ENCODE data around the gene A4GALT.
"Not testable (repeated sequence)": the region's sequence is repeated elsewhere in the genome, so short reads cannot be mapped to it uniquely, and the experiment has no call there.

The A4GALT gene

DNA sequence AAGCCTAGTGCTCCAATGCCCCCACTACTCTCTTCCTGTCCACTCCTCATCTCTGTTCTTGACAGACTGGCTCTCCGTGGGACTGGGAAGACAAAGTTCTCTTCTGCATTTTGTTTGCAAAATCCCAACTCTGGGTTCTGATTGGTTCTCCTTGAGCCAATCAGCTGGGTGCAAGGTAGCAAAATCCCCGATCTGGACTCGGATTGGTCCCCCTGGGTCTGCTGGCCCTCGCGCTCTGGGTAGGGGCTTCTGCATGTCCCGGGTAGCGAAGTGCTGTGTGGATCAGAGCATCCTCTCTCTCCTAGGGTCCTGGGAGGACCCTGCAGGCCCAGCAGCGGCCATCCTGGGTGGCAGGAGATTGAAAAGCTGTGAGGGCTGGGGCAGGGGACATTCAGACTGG is 22.3 kb upstream of the A4GALT start:
- no peak for DNase-seq (ENCODE audit: low read depth in 4 of 4, low spot score in 1 of 4)

GRCh38 chr22:42740320-42740719 is 19.6 kb upstream of the A4GALT start:
- DNase-seq (ENCODE audit: low read depth in 4 of 4, low spot score in 1 of 4) = not testable (repeated sequence)

GRCh38 chr22:42734406-42734805 is 13.7 kb upstream of the A4GALT start:
- DNase-seq (ENCODE audit: low read depth in 4 of 4, low spot score in 1 of 4) = no peak

DNA sequence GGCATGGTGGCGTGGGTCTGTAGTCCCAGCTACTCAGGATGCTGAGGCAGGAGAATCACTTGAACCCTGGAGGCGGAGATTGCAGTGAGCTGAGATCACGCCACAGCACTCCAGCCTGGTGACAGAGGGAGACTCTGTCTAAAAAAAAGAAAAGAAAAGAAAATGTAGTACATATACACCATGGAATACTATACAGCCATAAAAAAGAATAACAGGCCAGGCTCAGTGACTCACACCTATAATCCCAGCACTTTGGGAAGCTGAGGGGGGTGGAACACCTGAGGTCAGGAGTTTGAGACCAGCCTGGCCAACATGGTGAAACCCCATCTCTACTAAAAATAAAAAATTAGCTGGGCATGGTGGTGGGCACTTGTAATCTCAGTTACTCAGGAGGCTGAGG is 12.7 kb upstream of the A4GALT start:
- DNase-seq (ENCODE audit: low read depth in 4 of 4, low spot score in 1 of 4) = not testable (repeated sequence)

DNA sequence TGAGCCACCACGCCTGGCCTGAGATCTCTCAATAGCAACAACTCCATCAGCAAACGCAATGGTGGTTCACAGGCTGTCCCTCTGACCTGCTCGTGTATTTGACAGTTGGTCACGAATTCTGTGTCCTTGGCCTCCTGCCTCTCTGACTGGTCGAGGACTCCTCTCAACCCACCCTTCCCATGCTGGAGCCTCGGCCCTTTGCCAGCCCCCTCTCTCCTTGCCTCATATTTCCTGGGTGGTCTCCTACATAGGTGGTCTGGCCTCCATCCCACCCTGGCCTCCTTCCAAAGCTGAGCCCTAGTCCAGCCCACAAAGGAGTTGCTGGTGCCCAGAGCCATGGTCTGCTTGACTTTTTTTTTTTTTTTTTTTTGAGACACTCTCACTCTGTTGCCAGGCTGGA is 11.4 kb upstream of the A4GALT start:
- DNase-seq (ENCODE audit: low read depth in 4 of 4, low spot score in 1 of 4) = no peak

DNA sequence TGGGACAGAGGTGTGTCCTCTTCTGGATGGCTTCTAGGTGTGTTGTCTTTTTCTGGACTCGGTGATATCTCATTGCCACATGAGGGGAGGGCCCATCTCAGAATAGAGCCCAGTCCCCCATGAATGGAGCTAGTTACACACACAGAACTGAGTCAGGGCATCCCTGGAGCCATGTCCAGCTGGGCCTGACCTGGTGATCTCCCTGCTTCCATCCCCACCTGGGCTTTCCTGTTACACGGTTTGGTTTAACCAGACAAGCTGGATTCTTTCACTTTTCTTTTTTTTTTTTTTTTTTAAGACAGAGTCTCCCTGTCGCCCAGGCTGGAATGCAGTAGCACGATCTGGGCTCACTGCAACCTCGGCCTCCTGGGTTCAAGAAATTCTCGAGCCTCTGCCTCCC is 6.1 kb upstream of the A4GALT start:
- no peak for DNase-seq (ENCODE audit: low read depth in 4 of 4, low spot score in 1 of 4)

DNA sequence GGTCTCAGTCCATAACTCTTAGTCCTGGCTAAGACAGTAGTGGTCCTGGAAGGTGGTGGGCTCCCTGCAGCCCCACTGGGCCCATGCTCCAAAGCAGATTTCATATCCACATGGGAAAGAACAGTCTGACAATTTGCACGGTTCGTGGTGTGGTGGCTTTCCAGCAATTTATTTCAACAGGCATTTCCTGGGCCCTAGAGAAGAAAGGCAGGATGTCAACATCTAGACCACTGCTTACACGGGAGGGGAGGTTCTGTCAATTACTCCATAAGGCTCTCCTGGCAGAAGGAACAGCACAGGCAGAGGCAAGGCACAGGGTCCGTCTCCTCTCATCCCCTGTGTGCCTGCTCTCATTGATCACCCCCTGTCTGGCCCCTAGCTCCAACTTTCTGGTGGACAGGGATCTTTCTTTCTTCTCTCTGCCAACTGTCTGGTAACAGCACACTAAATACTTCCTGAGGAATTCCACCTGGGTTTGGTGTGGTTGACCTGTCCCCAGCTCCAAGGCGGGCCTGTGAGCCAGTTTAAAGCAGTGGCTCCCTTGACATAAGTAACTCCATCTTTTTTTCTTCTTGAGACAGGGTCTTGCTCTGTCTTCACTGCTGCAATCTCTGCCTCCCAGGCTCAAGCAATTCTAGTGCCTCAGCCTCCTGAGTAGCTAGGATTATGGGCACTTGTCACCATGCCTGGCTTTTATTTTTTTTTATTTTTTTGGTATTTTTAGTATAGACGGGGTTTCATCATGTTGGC is 5.1 kb upstream of the A4GALT start:
- DNase-seq (ENCODE audit: low read depth in 4 of 4, low spot score in 1 of 4) = no peak

GRCh38 chr22:42724062-42724461 is 3.4 kb upstream of the A4GALT start:
- DNase-seq (ENCODE audit: low read depth in 4 of 4, low spot score in 1 of 4) = no peak

DNA sequence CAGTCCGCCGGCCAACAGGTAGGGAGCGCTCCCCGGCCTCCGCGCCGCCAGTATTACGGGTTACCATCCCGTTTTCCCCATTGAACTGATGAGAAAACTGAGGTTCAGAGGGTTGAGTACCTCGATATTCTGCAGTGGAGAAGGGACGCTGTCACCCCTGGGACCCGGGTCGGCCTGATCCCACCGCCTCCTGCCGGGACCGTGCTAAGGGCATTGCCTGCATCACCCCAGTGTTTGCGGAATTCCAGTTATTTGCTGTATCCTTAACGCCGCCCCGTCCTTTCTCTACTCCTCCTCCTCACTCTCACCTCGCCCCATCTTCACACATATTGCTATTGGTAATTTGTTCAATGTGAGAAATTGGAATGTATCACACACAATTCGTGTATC is 370 bp upstream of the A4GALT start:
- DNase-seq (ENCODE audit: low read depth in 4 of 4, low spot score in 1 of 4) = no peak

DNA sequence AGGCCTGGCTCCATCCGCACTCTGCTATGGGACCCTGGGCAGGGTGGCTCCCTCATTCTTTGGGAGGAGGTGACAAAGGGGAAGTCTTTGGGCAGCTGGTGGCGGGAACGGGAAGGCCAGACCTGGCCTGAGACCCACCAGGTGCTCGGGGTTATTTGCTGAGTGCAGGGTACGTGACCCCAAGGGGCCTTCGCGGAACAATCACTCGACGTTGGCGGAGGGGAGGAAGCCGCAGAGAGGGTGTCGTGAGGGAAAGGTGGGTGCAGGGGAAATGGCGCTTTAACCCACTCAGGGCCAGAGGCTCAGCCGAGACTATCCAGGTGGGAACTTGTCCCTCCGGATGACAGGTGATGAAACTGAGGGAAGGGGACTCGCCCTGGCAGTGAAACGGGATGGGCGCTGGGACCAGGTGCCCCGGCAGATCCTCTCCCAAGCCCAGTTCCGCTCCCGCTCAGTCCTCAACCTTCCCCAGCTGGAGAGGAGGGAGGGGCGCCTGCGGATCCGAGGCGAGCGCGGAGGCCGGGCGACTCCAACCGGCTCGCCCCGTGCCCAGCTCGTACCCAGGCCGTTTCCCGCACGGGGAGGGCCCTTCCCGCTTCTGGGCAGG is 911 bp downstream of the A4GALT start:
- no peak for DNase-seq (ENCODE audit: low read depth in 4 of 4, low spot score in 1 of 4)

DNA sequence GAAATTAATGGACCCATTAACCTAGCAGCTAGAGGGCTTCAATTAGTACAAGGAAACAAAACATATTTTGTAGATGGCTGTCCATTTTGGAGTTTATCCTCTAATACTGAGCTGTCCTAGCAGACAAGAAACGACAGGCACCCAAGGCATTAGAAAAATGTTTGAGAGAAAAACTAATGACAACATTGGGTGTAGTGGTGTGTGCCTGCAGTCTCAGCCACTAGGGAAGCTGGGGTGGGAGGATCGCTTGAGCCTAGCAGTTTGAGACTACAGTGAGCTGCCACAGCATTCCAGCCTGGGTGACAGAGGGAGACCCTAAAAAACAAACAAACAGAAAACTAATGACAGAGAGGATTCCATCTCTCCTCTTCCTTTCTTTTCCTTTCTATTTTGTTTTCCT is 1.5 kb downstream of the A4GALT start:
- no peak for DNase-seq (ENCODE audit: low read depth in 4 of 4, low spot score in 1 of 4)

- DNase-seq (ENCODE audit: low read depth in 4 of 4, low spot score in 1 of 4) = no peak
Measured at GRCh38 chr22:42717197-42717928, 3.3 kb downstream of the A4GALT start.

GRCh38 chr22:42716649-42717127 is 4.0 kb downstream of the A4GALT start:
- no peak for DNase-seq (ENCODE audit: low read depth in 4 of 4, low spot score in 1 of 4)

DNA sequence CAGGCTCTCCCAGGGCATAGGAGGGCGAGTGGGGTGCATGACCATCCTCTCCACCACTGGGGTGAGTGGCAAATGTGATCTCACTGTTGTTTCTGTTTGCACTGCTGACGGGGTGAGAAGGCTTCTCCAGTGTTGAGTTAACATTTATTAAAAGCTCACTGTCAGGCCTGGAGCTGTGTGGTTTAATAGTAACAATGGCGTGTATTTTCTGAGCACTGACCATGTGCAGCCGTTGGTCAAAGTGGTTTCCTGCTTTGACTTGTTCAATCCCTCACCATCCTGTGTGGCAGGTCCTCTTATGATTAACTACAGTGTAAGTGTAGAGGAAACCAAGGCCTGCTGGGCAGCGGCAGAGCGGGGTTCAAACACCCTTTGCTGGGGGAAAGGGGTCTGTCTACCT is 4.4 kb downstream of the A4GALT start:
- DNase-seq (ENCODE audit: low read depth in 4 of 4, low spot score in 1 of 4) = no peak

GRCh38 chr22:42714768-42715390 is 5.8 kb downstream of the A4GALT start:
- no peak for DNase-seq (ENCODE audit: low read depth in 4 of 4, low spot score in 1 of 4)

- no peak for DNase-seq (ENCODE audit: low read depth in 4 of 4, low spot score in 1 of 4)
Measured at GRCh38 chr22:42714308-42714707, 6.4 kb downstream of the A4GALT start.

GRCh38 chr22:42711895-42712837 is 8.5 kb downstream of the A4GALT start:
- DNase-seq (ENCODE audit: low read depth in 4 of 4, low spot score in 1 of 4) = no peak

DNA sequence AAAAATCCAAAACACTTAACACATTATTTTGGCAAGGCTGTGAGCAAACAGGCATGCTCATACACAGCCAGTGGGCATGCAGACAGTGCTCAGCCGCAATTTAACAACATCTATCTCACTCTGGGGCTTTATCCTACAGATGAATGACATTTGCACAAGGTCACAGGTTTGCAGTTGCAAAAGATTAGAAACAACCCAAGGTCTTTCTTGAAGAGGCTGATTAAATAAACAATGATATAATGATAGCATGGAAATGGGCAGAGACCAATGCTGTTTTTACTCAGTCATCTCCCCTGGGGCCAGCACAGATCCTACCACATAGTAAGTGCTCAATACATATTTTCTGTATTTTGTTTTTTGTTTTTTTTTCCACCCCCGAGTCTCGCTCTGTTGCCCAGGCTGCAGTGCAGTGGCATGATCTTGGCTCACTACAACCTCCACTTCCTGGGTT is 9.4 kb downstream of the A4GALT start:
- no peak for DNase-seq (ENCODE audit: low read depth in 4 of 4, low spot score in 1 of 4)

DNA sequence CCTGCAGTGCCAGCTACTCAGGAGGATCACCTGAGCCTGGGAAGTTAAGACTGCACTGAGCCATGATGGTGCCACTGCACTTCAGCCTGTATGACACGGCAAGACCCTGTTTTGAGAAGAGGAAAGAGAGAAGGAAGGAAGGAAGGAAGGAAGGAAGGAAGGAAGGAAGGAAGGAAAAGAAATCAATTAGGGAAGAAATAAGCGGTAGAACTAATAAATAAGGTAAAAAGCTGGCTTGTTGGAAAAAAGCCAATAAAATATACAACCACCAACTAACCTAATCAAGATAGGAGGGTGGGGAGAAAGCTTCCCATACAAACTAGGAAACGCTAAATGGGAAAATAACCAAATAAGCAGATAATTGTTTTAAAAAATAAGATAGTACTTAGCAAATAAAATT is 12.3 kb downstream of the A4GALT start:
- DNase-seq (ENCODE audit: low read depth in 4 of 4, low spot score in 1 of 4) = no peak

- DNase-seq (ENCODE audit: low read depth in 4 of 4, low spot score in 1 of 4) = no peak
Measured at GRCh38 chr22:42707496-42707895, 13.2 kb downstream of the A4GALT start.

DNA sequence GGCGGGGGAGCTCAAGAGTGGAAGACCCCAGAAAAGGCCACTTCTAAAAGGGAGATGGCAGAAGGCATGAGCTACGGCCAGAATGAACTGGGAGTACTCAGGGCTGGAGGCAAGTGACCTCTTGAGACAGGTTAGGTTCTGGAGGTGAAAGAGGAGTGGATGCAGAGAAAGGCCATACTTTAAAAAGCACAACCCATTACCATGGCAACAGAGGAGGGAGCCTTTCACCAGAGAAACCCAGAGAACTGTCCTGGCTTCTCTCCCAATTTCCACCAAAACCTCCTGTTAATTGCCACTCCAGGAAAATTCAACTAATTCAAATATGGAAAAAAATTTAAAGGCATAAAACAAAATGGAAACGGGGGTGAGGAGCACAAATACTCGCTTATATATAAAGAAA is 15.8 kb downstream of the A4GALT start:
- no peak for DNase-seq (ENCODE audit: low read depth in 4 of 4, low spot score in 1 of 4)

Data from stimulated activated CD4-positive, alpha-beta T cell treated with anti-CD3 and anti-CD28 coated beads, Interleukin-1b, Interleukin-23, amount 100 ng/mL, for 24 hours (primary cell).